ENCODE results near the gene TMOD3. TPM values are rescaled to one million over a fixed set of nuclear protein-coding genes. Genes with fewer than 3 reads are reported as not detected.

TMOD3 gene
- total and polyA plus RNA-seq, 7 donors = 1.8 to 22.6 (median 7.4) TPM

DNA sequence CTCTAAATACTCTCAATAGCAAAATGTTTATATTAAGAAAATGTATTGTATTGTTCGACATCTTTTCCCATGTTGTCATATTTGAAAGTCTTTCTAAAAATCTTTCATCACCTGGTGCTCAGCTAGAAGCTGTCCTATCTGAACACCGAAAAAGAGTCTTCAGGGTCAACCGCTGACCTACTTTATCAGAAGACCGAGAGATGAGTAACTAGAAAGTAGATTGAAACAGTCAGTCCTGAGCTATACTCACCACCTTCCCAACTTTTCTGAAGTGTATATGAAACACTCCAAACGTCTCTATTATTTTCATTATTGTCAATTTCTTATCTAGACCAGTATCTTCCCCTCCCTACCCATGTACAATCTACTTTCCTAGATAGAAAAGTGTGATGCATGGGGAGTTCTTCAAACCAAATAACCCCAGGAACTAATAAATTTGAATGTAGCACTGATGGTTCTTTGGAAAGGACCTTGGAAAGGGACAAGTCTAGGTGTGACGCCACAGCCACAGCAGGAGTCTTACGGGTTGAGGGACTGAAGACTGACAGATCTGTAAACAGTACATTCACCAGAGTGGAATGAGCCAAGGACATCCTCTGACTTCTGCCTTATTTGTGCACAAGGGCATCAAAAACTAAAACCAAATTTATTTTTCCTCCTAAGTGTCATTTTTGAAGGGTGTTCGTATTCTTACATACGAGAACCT lies 58.6 kb downstream of the TMOD3 start:
- TF ChIP-seq, protein P1, sequence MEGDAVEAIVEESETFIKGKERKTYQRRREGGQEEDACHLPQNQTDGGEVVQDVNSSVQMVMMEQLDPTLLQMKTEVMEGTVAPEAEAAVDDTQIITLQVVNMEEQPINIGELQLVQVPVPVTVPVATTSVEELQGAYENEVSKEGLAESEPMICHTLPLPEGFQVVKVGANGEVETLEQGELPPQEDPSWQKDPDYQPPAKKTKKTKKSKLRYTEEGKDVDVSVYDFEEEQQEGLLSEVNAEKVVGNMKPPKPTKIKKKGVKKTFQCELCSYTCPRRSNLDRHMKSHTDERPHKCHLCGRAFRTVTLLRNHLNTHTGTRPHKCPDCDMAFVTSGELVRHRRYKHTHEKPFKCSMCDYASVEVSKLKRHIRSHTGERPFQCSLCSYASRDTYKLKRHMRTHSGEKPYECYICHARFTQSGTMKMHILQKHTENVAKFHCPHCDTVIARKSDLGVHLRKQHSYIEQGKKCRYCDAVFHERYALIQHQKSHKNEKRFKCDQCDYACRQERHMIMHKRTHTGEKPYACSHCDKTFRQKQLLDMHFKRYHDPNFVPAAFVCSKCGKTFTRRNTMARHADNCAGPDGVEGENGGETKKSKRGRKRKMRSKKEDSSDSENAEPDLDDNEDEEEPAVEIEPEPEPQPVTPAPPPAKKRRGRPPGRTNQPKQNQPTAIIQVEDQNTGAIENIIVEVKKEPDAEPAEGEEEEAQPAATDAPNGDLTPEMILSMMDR (IDR thresholded peaks at IDR 0.05) = no peak
- Histone ChIP-seq H3K27ac (no peak overlapping the region), H3K36me3 (ENCODE audit: insufficient read depth in 1 of 2, low read depth in 1 of 2) (peaks cover 0 to 32% of the 10 kb centered on the region in 2 donors), H3K4me1 (no peaks in the 10 kb centered on the region), H3K4me3 (no peak overlapping the region), H3K9me3 (no peaks in the 10 kb centered on the region), H3K27me3 (ENCODE audit: insufficient read depth in 3 of 3, low read length in 2 of 3) (no peaks in the 10 kb centered on the region)
- WGBS, 3 donors = 90 to 94% (median 91%) methylated on average over 9 of the region's 9 CpGs
- intact Hi-C loops (cut with DNase I) = loop anchor here in 1 of 2 donors (10.0 kb wide), 4 partner anchors 53 to 337 kb away; no protein-coding TSS in a partner anchor
- no peak for DNase-seq
- no peak for ATAC-seq

DNA sequence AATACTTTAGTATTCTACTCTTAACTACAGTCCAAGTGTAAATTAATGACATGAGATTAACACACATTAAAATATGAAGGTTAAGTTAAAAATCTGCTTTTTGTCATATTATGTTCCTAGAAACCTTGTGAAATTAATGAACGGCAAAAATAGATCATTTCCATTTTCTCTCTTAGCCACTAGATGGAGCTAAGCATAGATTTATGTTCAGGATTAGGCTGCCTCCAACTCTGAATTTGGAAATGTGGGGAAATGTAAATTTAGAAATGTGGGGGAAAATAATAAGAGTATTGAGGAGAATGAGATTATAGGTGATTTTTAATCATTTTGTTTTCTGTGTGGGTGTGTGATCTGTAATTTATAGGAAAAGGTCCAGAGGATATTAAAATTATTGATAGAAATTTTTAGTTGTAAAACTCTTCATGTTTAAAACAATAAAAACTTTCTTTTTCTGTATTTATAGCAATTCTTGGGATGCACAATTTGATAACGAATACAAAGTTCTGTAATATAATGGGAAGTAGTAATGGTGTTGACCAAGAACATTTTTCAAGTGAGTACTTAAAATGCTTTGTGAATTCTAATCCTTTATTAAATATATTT lies 59.2 kb downstream of the TMOD3 start:
- H3K4me3 ChIP-seq = no peak overlapping the region
- intact Hi-C loops (cut with DNase I) = loop anchor here in 1 of 2 donors (10.0 kb wide), 4 partner anchors 54 to 336 kb away; no protein-coding TSS in a partner anchor
- H3K4me1 ChIP-seq = no peaks in the 10 kb centered on the region
- TF ChIP-seq, protein P1 (IDR thresholded peaks at IDR 0.05) = peak; percentile 71
- no peaks in the 10 kb centered on the region for H3K27me3 ChIP-seq (ENCODE audit: insufficient read depth in 3 of 3, low read length in 2 of 3)
- no peaks in the 10 kb centered on the region for H3K9me3 ChIP-seq
- DNase-seq (no peak), ATAC-seq (peak in 2 of 4 donors; percentile 47 to 62)
- no peak overlapping the region for H3K27ac ChIP-seq
- H3K36me3 ChIP-seq (ENCODE audit: insufficient read depth in 1 of 2, low read depth in 1 of 2) = peaks cover 0 to 33% of the 10 kb centered on the region in 2 donors
- WGBS, 3 donors = 31 to 34% (median 33%) methylated on average over 2 of the region's 2 CpGs

DNA sequence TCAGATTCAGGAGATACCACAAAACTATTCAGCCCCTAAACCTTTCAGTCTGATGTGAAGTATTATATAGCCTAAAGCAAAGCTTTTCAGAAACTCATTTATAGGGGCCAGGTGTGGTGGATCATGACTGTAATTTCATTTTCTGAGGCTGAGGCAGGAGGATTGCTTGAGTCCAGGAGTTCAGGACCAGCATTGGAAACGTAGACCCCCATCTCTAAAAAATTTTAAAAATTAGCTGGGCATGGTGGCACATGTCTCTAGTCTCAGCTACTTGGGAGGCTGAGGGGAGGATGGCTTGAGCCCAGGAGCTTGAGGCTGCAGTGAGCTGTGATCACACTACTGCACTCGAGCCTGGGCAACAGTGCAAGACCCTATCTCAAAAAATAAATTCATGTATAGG lies 60.0 kb downstream of the TMOD3 start:
- DNase-seq (no peak), ATAC-seq (no peak)
- WGBS, 3 donors = 90 to 95% (median 94%) methylated on average over 2 of the region's 2 CpGs
- no peaks in the 10 kb centered on the region for H3K4me1 ChIP-seq
- TF ChIP-seq, protein P1 (IDR thresholded peaks at IDR 0.05) = no peak
- H3K4me3 ChIP-seq = no peak overlapping the region
- H3K27ac ChIP-seq = no peak overlapping the region
- H3K9me3 ChIP-seq = no peaks in the 10 kb centered on the region
- no peaks in the 10 kb centered on the region for H3K27me3 ChIP-seq (ENCODE audit: insufficient read depth in 3 of 3, low read length in 2 of 3)
- intact Hi-C loops (cut with DNase I) = loop anchor here in 1 of 2 donors (10.0 kb wide), 4 partner anchors 55 to 335 kb away; no protein-coding TSS in a partner anchor
- peaks cover 0 to 41% of the 10 kb centered on the region in 2 donors for H3K36me3 ChIP-seq (ENCODE audit: insufficient read depth in 1 of 2, low read depth in 1 of 2)

DNA sequence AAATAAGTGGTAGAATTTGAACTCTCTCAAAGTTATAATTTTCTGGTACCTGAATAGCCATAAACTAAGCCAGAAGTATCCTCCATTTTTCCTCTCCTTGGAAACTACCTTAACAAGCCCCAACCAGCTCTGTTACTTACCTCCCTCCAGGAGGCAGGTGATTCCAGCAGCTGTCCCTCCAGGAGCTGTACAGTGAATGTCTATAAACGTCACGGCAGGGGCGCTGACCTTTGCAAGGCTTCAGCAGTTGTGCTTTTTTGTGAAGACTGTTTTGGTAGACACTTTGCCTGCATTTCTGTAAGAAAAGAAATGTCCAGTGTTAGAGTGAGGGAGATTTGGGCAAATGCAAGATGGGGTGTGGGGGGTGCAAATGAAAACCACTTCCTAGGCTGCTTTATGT lies 75.0 kb downstream of the TMOD3 start:
- H3K27me3 ChIP-seq (ENCODE audit: insufficient read depth in 3 of 3, low read length in 2 of 3) = no peaks in the 10 kb centered on the region
- H3K4me1 ChIP-seq = no peaks in the 10 kb centered on the region
- ATAC-seq = no peak
- H3K36me3 ChIP-seq (ENCODE audit: insufficient read depth in 1 of 2, low read depth in 1 of 2) = peaks cover 0 to 81% of the 10 kb centered on the region in 2 donors
- DNase-seq = no peak
- TF ChIP-seq, protein P1 (IDR thresholded peaks at IDR 0.05) = no peak
- 74 to 83% (median 83%) methylated on average over 3 of the region's 3 CpGs for WGBS, 3 donors
- no peak overlapping the region for H3K27ac ChIP-seq
- no peaks in the 10 kb centered on the region for H3K9me3 ChIP-seq
- no peak overlapping the region for H3K4me3 ChIP-seq
- intact Hi-C loops (cut with DNase I) = no loop called here
